ENCODE data around the gene ALOXE3.

The ALOXE3 gene

DNA sequence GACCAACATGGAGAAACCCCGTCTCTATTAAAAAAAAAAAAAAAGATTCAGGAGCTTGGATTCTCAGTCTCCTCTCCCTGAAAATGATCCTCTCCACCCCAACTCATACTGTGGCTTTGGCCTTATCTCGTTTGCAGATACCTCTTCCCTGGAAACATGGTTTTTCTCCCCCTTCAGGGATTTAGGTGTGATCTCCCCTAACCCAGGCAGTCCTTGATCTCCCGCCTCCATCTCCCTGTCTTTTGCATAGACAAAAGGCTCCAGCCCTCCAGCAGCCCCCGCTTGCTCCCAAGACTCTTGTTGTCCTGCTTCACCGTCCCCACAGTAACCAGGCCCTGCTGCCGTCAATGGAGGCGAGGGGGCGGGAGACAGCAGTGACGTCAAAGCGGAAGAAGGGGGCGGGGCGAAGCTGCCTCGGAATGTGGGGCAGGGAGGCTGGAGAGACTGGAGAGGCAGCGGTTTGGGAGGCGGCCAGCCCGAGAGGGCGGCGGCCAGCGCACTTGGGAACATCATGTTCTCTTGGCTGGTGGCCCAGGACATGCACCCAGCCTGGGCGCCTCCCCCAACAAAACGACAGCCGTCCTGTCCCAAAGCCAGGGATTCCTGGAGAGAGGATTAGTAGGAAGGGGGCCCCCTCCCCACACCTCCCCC is 35.8 kb upstream of the ALOXE3 start:
- DNase-seq = peak; percentile 79

DNA sequence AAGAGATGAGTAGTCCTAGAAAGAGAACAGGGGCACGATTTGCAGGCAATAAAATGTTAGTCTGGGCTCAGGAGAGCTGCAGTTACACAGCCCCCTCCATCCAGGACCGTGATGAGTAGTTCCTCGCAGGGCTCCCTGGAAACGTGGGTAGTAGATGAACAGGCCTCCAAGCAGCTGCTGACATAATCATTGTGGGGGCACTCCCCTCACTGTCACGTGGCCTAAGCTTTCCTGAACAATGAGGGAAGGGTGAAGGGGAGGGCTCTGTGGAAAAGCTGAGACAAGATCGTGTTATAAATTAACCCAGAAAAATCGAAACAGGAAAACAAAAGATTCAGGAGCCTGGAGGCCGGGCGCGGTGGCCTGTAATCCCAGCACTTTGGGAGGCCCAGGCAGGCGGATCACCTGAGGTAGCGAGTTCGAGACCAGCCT is 35.2 kb upstream of the ALOXE3 start:
- DNase-seq = no peak

- no peak for DNase-seq
Measured at GRCh38 chr17:8153031-8153451, 34.7 kb upstream of the ALOXE3 start.

- peak; percentile 90 for DNase-seq
Measured at GRCh38 chr17:8152112-8152775, 33.9 kb upstream of the ALOXE3 start, which contains the start of gene PER1. Gene PER1 (minus strand): TSS chr17:8152404. CDS start chr17:8150706, 1,698 bp downstream.

GRCh38 chr17:8151641-8152111 is 33.4 kb upstream of the ALOXE3 start:
- no peak for DNase-seq

DNA sequence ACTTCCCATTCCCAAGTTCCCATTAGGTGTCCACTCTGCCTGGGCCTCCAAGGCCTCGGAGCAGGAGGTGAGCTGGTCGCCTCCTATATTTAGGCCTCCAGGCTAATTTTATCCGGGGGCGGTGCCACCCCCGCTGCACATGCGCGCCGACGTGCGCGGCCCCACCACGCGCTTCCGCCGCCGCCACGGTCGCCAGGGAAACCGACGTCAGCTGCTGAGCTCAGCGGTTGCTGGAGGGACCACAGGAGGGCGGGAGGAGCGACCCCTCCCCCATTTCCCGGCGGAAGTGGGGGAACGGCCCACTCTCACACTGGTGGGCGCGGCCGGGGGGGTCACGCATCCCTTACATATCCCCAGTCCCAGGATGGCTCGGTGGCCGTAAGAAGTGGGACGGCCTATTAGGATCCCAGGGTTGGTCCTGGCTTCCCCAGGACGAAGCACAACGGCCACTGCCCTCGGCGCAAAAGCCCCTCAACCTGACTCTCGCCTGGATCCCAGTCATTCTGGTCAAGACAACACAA is 32.9 kb upstream of the ALOXE3 start:
- peak; percentile 84 for DNase-seq

GRCh38 chr17:8150194-8151119 is 32.1 kb upstream of the ALOXE3 start:
- no peak for DNase-seq

- no peak for DNase-seq
Measured at GRCh38 chr17:8149419-8150193, 31.3 kb upstream of the ALOXE3 start.

GRCh38 chr17:8148560-8148959 is 30.2 kb upstream of the ALOXE3 start:
- no peak for DNase-seq

- no peak for DNase-seq
Measured at GRCh38 chr17:8147805-8148404, 29.6 kb upstream of the ALOXE3 start.

DNA sequence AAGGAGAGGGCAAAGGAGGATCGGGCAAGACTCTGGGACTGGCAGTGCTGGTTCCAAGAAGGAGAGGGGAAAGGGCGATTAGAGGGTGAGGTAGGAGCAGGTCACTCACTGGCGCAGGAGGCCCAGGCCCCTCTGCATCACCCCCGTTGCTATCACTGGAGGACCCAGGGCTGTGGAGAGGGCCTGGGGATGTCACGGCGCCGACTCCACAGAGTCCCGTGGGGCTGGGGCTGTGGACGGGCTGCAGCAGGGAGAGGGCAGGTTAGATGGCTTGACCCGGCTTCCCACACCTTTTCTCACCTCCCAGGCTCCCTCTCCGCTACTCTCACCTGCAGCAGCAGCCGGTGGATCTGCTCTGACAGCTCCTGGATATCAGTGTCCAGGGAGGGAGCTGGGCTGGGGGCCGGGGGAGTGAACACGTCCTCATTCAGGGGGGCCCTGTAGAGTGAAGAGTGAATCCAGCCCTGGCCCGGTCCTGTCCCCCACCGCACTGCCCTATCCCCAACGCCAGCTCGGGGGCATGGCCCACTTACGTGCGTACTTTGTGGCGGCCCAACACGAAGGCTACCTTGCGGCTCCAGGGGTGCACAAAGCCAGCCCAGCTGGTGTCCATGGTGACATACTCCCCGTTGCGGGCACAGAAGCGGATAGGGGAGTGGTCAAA is 29.0 kb upstream of the ALOXE3 start:
- no peak for DNase-seq

DNA sequence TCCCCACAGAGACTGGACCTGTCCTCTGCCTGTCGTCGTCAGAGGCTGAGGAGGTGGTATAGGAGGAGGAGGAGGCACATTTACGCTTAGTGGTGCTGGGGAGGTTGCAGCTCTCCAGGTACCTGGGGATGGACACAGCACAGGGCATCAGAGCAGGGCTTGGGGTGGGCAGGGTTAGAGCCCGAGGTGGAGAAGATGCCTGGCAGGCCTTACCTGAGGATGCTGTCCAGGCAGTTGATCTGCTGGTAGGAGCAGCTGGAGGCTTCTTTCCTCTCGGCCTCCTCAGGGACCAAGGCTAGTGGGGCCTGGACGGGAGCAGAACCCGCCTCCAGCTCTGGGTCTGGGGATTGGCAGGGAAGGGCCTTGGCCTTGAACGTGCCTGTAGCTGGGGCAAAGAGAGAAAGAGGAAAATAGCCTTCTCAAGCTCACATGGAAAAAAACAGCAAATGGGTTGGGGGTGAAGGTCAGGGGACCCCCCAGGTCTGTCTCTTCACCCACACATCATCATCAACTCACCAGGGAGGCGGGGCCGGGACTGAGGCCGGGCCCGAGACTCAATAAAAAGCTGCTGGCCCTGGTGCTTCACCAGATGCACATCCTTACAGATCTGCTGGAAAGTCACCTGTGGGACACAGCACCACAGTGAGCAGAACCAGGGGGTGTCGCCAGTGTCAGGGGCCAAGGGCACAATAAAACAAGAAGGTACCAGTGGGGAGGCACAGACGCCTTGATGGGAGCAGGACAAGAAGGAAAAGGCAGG is 28.2 kb upstream of the ALOXE3 start:
- DNase-seq = no peak

DNA sequence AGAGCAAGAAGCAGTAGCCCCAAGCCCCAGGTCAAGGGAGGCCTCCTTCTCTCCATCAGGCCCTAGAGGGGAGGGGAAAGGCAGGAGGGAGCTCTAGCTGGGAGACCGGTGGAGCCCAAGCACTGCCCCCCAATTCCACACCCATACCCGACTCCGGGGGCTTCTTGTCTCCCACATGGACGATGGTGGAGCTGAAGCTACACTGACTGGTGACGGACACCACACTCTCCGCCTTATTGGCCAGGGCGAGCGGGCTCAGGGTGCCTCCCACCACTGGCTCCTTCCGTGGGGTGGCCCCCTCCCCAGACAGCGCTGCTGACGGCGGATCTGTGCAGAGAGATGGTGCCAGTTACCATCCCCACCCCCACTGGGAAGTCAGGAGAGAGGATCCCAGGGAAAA is 27.5 kb upstream of the ALOXE3 start:
- DNase-seq = no peak

DNA sequence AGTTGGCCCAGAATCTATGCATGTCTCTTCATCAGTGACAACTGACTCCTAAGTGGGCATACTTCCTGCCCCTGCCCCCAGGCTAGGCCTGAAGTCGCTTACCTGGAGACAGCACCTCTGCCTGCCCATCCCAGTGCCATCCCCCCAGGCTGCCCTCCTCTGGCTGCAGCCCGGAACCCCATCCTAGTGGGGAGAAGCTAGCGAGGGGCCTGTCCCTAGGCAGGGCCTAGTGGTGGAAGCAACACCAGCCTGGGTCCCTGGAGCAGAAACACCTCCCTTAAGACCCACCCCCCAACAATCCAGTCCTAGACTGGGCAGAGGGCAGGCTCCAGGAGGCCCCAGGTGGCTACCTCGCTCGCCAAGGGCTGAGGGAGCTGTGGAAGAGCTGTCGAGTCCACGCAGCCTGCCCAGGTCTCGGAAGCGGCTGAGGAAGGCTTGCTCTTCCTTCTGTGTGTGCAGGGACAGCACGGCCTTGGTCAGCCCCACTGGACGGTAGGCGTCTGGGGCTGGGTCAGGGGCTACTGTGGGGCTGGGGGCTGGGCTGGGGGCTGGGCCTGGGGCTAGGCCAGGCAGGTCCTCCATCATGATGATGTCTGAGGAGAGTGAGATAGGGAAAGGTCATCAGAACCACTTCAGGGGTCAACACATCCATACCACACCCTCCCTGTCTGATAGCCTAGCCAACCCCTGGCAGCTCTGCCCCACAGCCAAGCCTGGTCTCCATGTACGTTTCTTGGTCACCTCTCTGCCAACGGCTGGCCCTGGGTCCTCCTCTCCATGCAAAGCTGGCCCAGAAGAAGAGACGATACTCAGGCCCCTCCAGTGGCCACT is 26.3 kb upstream of the ALOXE3 start:
- no peak for DNase-seq

DNA sequence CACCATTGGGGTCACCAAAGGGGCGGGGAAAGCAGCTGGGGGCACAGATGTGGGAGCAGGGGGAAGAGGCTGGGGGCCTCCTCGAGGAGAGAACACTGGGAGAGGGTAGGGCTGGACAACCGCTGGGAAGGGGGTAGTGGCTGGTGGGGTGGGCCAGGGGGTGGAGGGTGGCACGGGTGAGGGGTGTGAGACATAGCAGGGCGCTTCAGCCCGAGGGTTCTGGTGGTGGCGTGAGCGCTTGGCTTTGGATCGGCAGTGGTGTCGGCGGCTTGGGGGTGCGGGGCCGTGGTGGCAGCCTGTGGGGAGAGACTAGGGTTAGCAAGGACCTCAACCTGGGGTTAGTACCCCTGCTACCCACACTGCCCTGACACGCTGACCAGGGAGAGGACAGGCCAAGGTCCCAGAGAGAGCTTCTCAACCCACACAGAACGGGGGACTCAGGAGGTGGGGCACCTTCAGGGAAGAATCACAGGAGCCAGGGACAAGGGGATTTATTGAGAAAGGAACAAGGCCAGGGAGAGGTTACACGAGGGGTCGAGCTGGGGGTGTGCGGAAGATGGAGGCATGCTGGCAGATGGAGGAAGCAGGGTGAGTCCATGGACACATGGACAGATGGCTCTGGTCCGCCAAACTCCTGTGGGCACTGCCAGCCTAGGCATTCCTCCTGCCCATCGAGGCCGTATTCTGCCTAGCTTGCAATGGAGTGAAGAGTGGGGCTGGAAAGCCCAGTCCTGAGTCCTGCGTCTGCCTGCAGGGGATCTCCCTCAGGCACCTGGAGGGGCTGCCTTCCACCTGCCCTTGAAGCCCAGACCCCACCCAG is 25.5 kb upstream of the ALOXE3 start:
- no peak for DNase-seq

GRCh38 chr17:8142887-8143580 is 24.7 kb upstream of the ALOXE3 start:
- DNase-seq = no peak

GRCh38 chr17:8142158-8142886 is 24.0 kb upstream of the ALOXE3 start:
- DNase-seq = no peak
